B cell (primary cell): ENCODE data around the gene SHBG. TPM values are rescaled to one million over a fixed set of nuclear protein-coding genes. Genes with fewer than 3 reads are reported as not detected.
"Not testable (repeated sequence)": the region's sequence is repeated elsewhere in the genome, so short reads cannot be mapped to it uniquely, and the experiment has no call there.

Experiments
- ATAC-seq: fragments of 200-7000 bp; cut with Tn5 transposase; one replicate; pipeline ENCODE4 v1.10.0; 2021; ENCODE audit warnings: low read depth, mild to moderate bottlenecking, moderate number of reproducible peaks, moderate library complexity
- CTCF ChIA-PET: fragments of 350-600 bp; sonication (Branson Sonifier 250); formaldehyde crosslinking; loops from one replicate; lab custom pipeline; 2021; ENCODE audit warnings: antibody characterized with exemption, inconsistent platforms; lab: Charles Lee
- POLR2A ChIA-PET: fragments of 350-600 bp; sonication (Branson Sonifier 250); formaldehyde crosslinking; loops from one replicate; lab custom pipeline; 2021; ENCODE audit warnings: antibody characterized with exemption; lab: Charles Lee
- DNase-seq: peaks from one replicate; pipeline ENCODE4 v3.0.0; 2013
- H2AFZ ChIP-seq: 2 replicates; pipeline ENCODE4 v1.6.1; 2012; ENCODE audit warnings: mild to moderate bottlenecking, low read depth, low read length; ENCODE audit not compliant: insufficient read depth, poor library complexity, severe bottlenecking
- H3K27ac ChIP-seq, 2 donors: 1 replicate in 1 of 2; 2 replicates in 1 of 2; pipeline ENCODE4 v1.5.1; 2012 to 2013; ENCODE audit warnings: low read length in 2 of 2, mild to moderate bottlenecking in 2 of 2, moderate library complexity in 1 of 2
- H3K27me3 ChIP-seq, 4 experiments: fragments of 200-600 bp in 1 of 4; sonication (generic) in 1 of 4; replicated peaks in 1 of 4; 1 replicate in 2 of 4; 2 replicates in 2 of 4; pipeline versions ENCODE4 v1.6.1 to v1.7.0; 2013 to 2016; ENCODE audit warnings: low read length in 3 of 4, mild to moderate bottlenecking in 2 of 4, mixed read lengths in 1 of 4, moderate library complexity in 1 of 4; ENCODE audit not compliant: insufficient read depth in 4 of 4, control insufficient read depth in 3 of 4; ENCODE audit errors: control extremely low read depth in 1 of 4
- H3K36me3 ChIP-seq, 2 experiments: replicated peaks in 1 of 2; 1 replicate in 1 of 2; 2 replicates in 1 of 2; pipeline versions ENCODE4 v1.6.1 to v1.7.1; 2013; ENCODE audit warnings: low read length in 1 of 2; ENCODE audit not compliant: insufficient read depth in 2 of 2, control insufficient read depth in 1 of 2; ENCODE audit errors: control extremely low read depth in 1 of 2, extremely low read depth in 1 of 2
- H3K4me1 ChIP-seq, 2 donors: fragments of 200-600 bp in 1 of 2; sonication (generic) in 1 of 2; 1 replicate in 1 of 2; 2 replicates in 1 of 2; pipeline versions ENCODE4 v1.5.1 to v1.6.1; 2013 to 2017; ENCODE audit warnings: low read length in 2 of 2; ENCODE audit not compliant: control insufficient read depth in 2 of 2, insufficient read depth in 2 of 2
- H3K4me2 ChIP-seq: replicated peaks from 2 replicates; pipeline ENCODE3; 2012; ENCODE audit warnings: mild to moderate bottlenecking, low read depth, low read length; ENCODE audit not compliant: poor library complexity, severe bottlenecking
- H3K4me3 ChIP-seq, 5 experiments: fragments of 200-600 bp in 1 of 5; sonication (generic) in 1 of 5; 1 replicate in 3 of 5; 2 replicates in 2 of 5; pipeline versions ENCODE4 v1.5.1 to v1.7.0; 2011 to 2016; ENCODE audit warnings: low read length in 4 of 5, mild to moderate bottlenecking in 4 of 5, low read depth in 2 of 5, control low read depth in 1 of 5, moderate library complexity in 1 of 5; ENCODE audit not compliant: insufficient read depth in 1 of 5; ENCODE audit errors: control extremely low read depth in 1 of 5, extremely low read depth in 1 of 5
- H3K79me2 ChIP-seq: fragments of 200-600 bp; sonication (generic); one replicate; pipeline ENCODE4 v1.6.0; 2016; ENCODE audit warnings: low read length; ENCODE audit not compliant: control insufficient read depth, insufficient read depth
- H3K9ac ChIP-seq: fragments of 200-600 bp; sonication (generic); 2 replicates; pipeline ENCODE4 v1.6.1; 2017; ENCODE audit warnings: mild to moderate bottlenecking, low read length, moderate library complexity
- H3K9me3 ChIP-seq, 3 donors: one replicate each; pipeline versions ENCODE4 v1.6.1 to v1.7.1; 2013; ENCODE audit warnings: low read length in 2 of 3; ENCODE audit not compliant: control insufficient read depth in 2 of 3, insufficient read depth in 1 of 3; ENCODE audit errors: control extremely low read depth in 1 of 3
- H4K20me1 ChIP-seq: 2 replicates; pipeline ENCODE4 v1.6.0; 2012; ENCODE audit warnings: mild to moderate bottlenecking, low read length; ENCODE audit not compliant: insufficient read depth, control insufficient read depth, poor library complexity, severe bottlenecking
- H3K27ac Mint-ChIP-seq: one replicate; pipeline ENCODE4 v1.8.0; 2021; ENCODE audit warnings: mixed read lengths
- H3K27me3 Mint-ChIP-seq: one replicate; pipeline ENCODE4 v1.8.0; 2021; ENCODE audit warnings: mixed read lengths
- H3K4me1 Mint-ChIP-seq: one replicate; pipeline ENCODE4 v1.8.0; 2021; ENCODE audit warnings: mixed read lengths
- H3K4me3 Mint-ChIP-seq: one replicate; pipeline ENCODE4 v1.8.0; 2021; ENCODE audit warnings: mixed read lengths
- H3K9me3 Mint-ChIP-seq: one replicate; pipeline ENCODE4 v1.8.0; 2022; ENCODE audit warnings: mixed read lengths; ENCODE audit not compliant: insufficient read depth
- CTCF ChIP-seq: fragments of 200-600 bp; IDR thresholded peaks from one replicate; pipeline ENCODE4 v1.8.0; 2022; ENCODE audit warnings: antibody characterized with exemption, mild to moderate bottlenecking
- EZH2 ChIP-seq: IDR thresholded peaks from 2 replicates; pipeline ENCODE4 v1.6.1; 2012; ENCODE audit warnings: borderline replicate concordance, low read depth, mild to moderate bottlenecking, moderate library complexity, low read length; ENCODE audit not compliant: insufficient read depth, poor library complexity, severe bottlenecking
- WGBS: methylation state at CpG from one replicate; pipeline ENCODE4 v1.1.5; 2013; ENCODE audit warnings: missing lambda C conversion rate; ENCODE audit not compliant: insufficient coverage; 5-methylcytosine and 5-hydroxymethylcytosine counted together
- intact Hi-C: fragments of 100-400 bp; cut with micrococcal nuclease; formaldehyde crosslinking; loops from one replicate; pipeline ENCODE4 v1.10.0; 2022
- polyA plus RNA-seq: library from polyadenylated mRNA; depleted of rRNA; stranded (reverse); fragments of >200 nt; gene quantifications from 2 replicates; pipeline ENCODE4 v1.2.3, GENCODE V29; 2012
- total RNA-seq, 2 donors: library from RNA; stranded (reverse); fragments of 120-200 nt in 1 of 2; gene quantifications; 1 replicate in 1 of 2; 2 replicates in 1 of 2; pipeline versions ENCODE4 v1.2.3 to v1.2.4, GENCODE V29; 2013 to 2022

SHBG gene
- total and polyA plus RNA-seq, 2 donors (not counting 1 experiment from before 2014, with no cell fraction given) = 0.10 TPM; not detected in 1

GRCh38 chr17:7593296-7593695 is 36.6 kb upstream of the SHBG start:
- H3K4me1 Mint-ChIP-seq = peaks cover 2% of the 10 kb centered on the region
- peaks cover 0 to 62% of the 10 kb centered on the region in 2 experiments for H3K36me3 ChIP-seq
- TF ChIP-seq CTCF = no peak
- no peak for TF ChIP-seq EZH2
- POLR2A ChIA-PET = no interaction called here
- no peak overlapping the region for H3K4me3 ChIP-seq
- no peak overlapping the region for H3K4me3 Mint-ChIP-seq
- no peaks in the 10 kb centered on the region for H3K27me3 Mint-ChIP-seq
- no peaks in the 10 kb centered on the region for H3K79me2 ChIP-seq
- peak overlapping the region; percentile 67 for H3K27ac Mint-ChIP-seq
- H3K27ac ChIP-seq = no peak overlapping the region
- no peak for DNase-seq
- H3K9ac ChIP-seq = no peak overlapping the region
- intact Hi-C loops = no loop called here
- ATAC-seq = no peak
- no peak overlapping the region for H2AFZ ChIP-seq
- H4K20me1 ChIP-seq = no peaks in the 10 kb centered on the region
- no peaks in the 10 kb centered on the region for H3K27me3 ChIP-seq
- CTCF ChIA-PET = interaction anchor here (1.0 to 1.3 kb wide), 3 partner anchors 74 to 156 kb away, joined by 3 to 4 read pairs (median 4); no protein-coding TSS in a partner anchor
- H3K9me3 Mint-ChIP-seq = no peaks in the 10 kb centered on the region
- no peaks in the 10 kb centered on the region for H3K9me3 ChIP-seq
- peaks cover 0 to 7% of the 10 kb centered on the region in 2 donors for H3K4me1 ChIP-seq
- H3K4me2 ChIP-seq = no peak overlapping the region
- WGBS = 97% methylated on average over 5 of the region's 12 CpGs

GRCh38 chr17:7597561-7597960 is 32.4 kb upstream of the SHBG start:
- intact Hi-C loops, H3K4me2 ChIP-seq, DNase-seq, H3K9me3 ChIP-seq, H4K20me1 ChIP-seq, H3K9ac ChIP-seq, ATAC-seq, H3K4me1 ChIP-seq, H3K27me3 ChIP-seq, H3K4me3 ChIP-seq, H3K27ac ChIP-seq, H3K79me2 ChIP-seq, CTCF ChIA-PET, H3K4me3 Mint-ChIP-seq, H3K4me1 Mint-ChIP-seq, H3K27ac Mint-ChIP-seq, H3K27me3 Mint-ChIP-seq, H3K9me3 Mint-ChIP-seq, H2AFZ ChIP-seq, POLR2A ChIA-PET: not testable (repeated sequence)
- WGBS = no CpG with 5 or more reads among the region's 5 CpGs
- peaks cover 3 to 75% of the 10 kb centered on the region in 2 experiments for H3K36me3 ChIP-seq
